Hindlimb muscle (tissue), 1 donor: Measurements from ENCODE around the gene ADNP. TPM values are rescaled to one million over a fixed set of nuclear protein-coding genes. Genes with fewer than 3 reads are reported as not detected.

Experiments used
- DNase-seq: peaks from one replicate; pipeline ENCODE4 v3.0.0-alpha.2; 2013
- polyA plus RNA-seq: library from polyadenylated mRNA; unstranded; fragments of 120-200 nt; gene quantifications from one replicate; pipeline ENCODE4 v1.2.1, GENCODE V29; 2013; ENCODE audit not compliant: insufficient read length

The ADNP gene
- polyA plus RNA-seq, 1 donor, result 57.0 TPM

- no peak for DNase-seq
Measured at GRCh38 chr20:50845566-50846215, 85.5 kb downstream of the ADNP start.

GRCh38 chr20:50844430-50845100 is 86.7 kb downstream of the ADNP start:
- no peak for DNase-seq

GRCh38 chr20:50843331-50844276 is 87.6 kb downstream of the ADNP start:
- DNase-seq, result no peak

- DNase-seq, result no peak
Measured at GRCh38 chr20:50842821-50843220, 88.4 kb downstream of the ADNP start.

Other genes with a start within 250 kb of the ADNP start
- gene RIPOR3, start 239.9 kb downstream of the ADNP start, polyA plus RNA-seq, result 4.0 TPM
- gene PARD6B, start 199.9 kb downstream of the ADNP start, polyA plus RNA-seq, result 0.40 TPM
- 4.0 TPM for gene BCAS4, start 136.4 kb downstream of the ADNP start, polyA plus RNA-seq
- gene DPM1, start 27.1 kb upstream of the ADNP start, polyA plus RNA-seq, result 39.1 TPM
- 3.3 TPM for gene MOCS3, start 27.4 kb upstream of the ADNP start, polyA plus RNA-seq
- gene KCNG1, start 91.7 kb upstream of the ADNP start, polyA plus RNA-seq, result 0.35 TPM